Stimulated activated memory B cell treated with anti-CD40 and anti-IgM and Interleukin-4, amounts not matched to agents 10 μg/mL and 1 μg/mL and 100 μg/mL, for 72 hours (primary cell): Measurements from ENCODE around the gene ZFP36L1.

ENCODE experiments used
- ATAC-seq: fragments of 150-1000 bp; cut with Tn5 transposase; 2 replicates; pipeline ENCODE4 v1.10.0; 2021
- H3K27ac Mint-ChIP-seq: one replicate; pipeline ENCODE4 v1.8.0; 2022; ENCODE audit warnings: mild to moderate bottlenecking, mixed read lengths
- H3K27me3 Mint-ChIP-seq: one replicate; pipeline ENCODE4 v1.8.0; 2022; ENCODE audit warnings: mixed read lengths
- H3K36me3 Mint-ChIP-seq: one replicate; pipeline ENCODE4 v1.8.0; 2022; ENCODE audit warnings: mixed read lengths
- H3K4me1 Mint-ChIP-seq: one replicate; pipeline ENCODE4 v1.8.0; 2022; ENCODE audit warnings: mixed read lengths
- H3K4me3 Mint-ChIP-seq: one replicate; pipeline ENCODE4 v1.8.0; 2022; ENCODE audit warnings: mild to moderate bottlenecking, moderate library complexity, mixed read lengths
- H3K9me3 Mint-ChIP-seq: one replicate; pipeline ENCODE4 v1.8.0; 2022; ENCODE audit warnings: mixed read lengths

Gene ZFP36L1

GRCh38 chr14:68738559-68738958, 54.3 kb downstream of the ZFP36L1 start:
- no peak for ATAC-seq
- Mint-ChIP-seq H3K4me3 (no peak overlapping the region), H3K9me3 (no peaks in the 10 kb centered on the region), H3K27me3 (no peaks in the 10 kb centered on the region), H3K36me3 (no peaks in the 10 kb centered on the region), H3K27ac (peak overlapping the region; percentile 61), H3K4me1 (peaks cover 85% of the 10 kb centered on the region)
